Neural cell (in vitro differentiated cells): ENCODE data around the gene CIB1. TPM values are rescaled to one million over a fixed set of nuclear protein-coding genes. Genes with fewer than 3 reads are reported as not detected.

Source experiments
- H2AFZ ChIP-seq: fragments of 200-600, 300-800 bp; sonication (generic), shearing (Covaris generic); 2 replicates; pipeline ENCODE4 v1.6.0; 2014; ENCODE audit warnings: low read depth, mild to moderate bottlenecking, antibody characterized with exemption, low read length, moderate library complexity
- H3F3A ChIP-seq: fragments of 200-600 bp; shearing (Covaris generic); 2 replicates; pipeline ENCODE4 v1.6.1; 2016; ENCODE audit warnings: mild to moderate bottlenecking, moderate library complexity, mixed read lengths, antibody characterized with exemption, low read length; ENCODE audit not compliant: insufficient read depth, poor library complexity, severe bottlenecking
- H3K27ac ChIP-seq: fragments of 200-600, 300-800 bp; sonication (generic), shearing (Covaris generic); 2 replicates; pipeline ENCODE4 v1.5.1; 2014; ENCODE audit warnings: mild to moderate bottlenecking, low read length, moderate library complexity
- H3K27me3 ChIP-seq: fragments of 300-800, 200-600 bp; sonication (generic), shearing (Covaris generic); 2 replicates; pipeline ENCODE4 v1.6.0; 2014; ENCODE audit warnings: mild to moderate bottlenecking, low read depth, low read length, moderate library complexity; ENCODE audit not compliant: insufficient read depth
- H3K36me3 ChIP-seq: fragments of 300-800, 200-600 bp; sonication (generic), shearing (Covaris generic); 2 replicates; pipeline ENCODE4 v1.5.1; 2014; ENCODE audit warnings: mild to moderate bottlenecking, antibody characterized with exemption, low read length, moderate library complexity; ENCODE audit not compliant: insufficient read depth
- H3K4me2 ChIP-seq: fragments of 300-800, 200-600 bp; sonication (generic), shearing (Covaris generic); 2 replicates; pipeline ENCODE4 v1.6.0; 2014; ENCODE audit warnings: mild to moderate bottlenecking, low read length
- H3K4me3 ChIP-seq: fragments of 300-800, 200-600 bp; sonication (generic), shearing (Covaris generic); 2 replicates; pipeline ENCODE4 v1.5.1; 2014; ENCODE audit warnings: mild to moderate bottlenecking, low read length, moderate library complexity
- H3K79me2 ChIP-seq: fragments of 200-600 bp; shearing (Covaris generic); replicated peaks from 2 replicates; pipeline ENCODE4 v1.6.0; 2014; ENCODE audit warnings: mild to moderate bottlenecking, low read length, moderate library complexity; ENCODE audit not compliant: insufficient read depth
- H3K9ac ChIP-seq: fragments of 300-800, 200-600 bp; sonication (generic), shearing (Covaris generic); 2 replicates; pipeline ENCODE4 v1.6.1; 2016; ENCODE audit warnings: mild to moderate bottlenecking, low read length, mixed read lengths
- H3K9me2 ChIP-seq: fragments of 200-600 bp; shearing (Covaris generic); 2 replicates; pipeline ENCODE4 v1.6.1; 2016; ENCODE audit warnings: mild to moderate bottlenecking, low read length, mixed read lengths; ENCODE audit not compliant: insufficient read depth
- H3K9me3 ChIP-seq: fragments of 200-600, 300-800 bp; sonication (generic), shearing (Covaris generic); 2 replicates; pipeline ENCODE4 v1.6.1; 2016; ENCODE audit warnings: mild to moderate bottlenecking, mixed run types, low read length, moderate library complexity, mixed read lengths
- H4K20me1 ChIP-seq: fragments of 200-600 bp; shearing (Covaris generic); 2 replicates; pipeline ENCODE4 v1.6.1; 2016; ENCODE audit warnings: mild to moderate bottlenecking, mixed run types; ENCODE audit not compliant: insufficient read depth
- CTCF ChIP-seq: fragments of 450-650 bp; IDR thresholded peaks from 2 replicates; pipeline ENCODE4 v1.5.1; 2014; ENCODE audit warnings: antibody characterized with exemption, mild to moderate bottlenecking, moderate library complexity; ENCODE audit not compliant: poor library complexity, severe bottlenecking
- EP300 ChIP-seq: fragments of 450-650 bp; conservative IDR thresholded peaks from 2 replicates; pipeline ENCODE4 v1.6.1; 2014; ENCODE audit warnings: antibody characterized with exemption, mild to moderate bottlenecking, moderate library complexity; ENCODE audit not compliant: poor library complexity, severe bottlenecking
- EZH2 ChIP-seq: fragments of 200-600, 300-800 bp; shearing (Covaris generic), sonication (generic); IDR thresholded peaks from 2 replicates; pipeline ENCODE4 v1.6.1; 2014; ENCODE audit warnings: antibody characterized with exemption, low read length, borderline replicate concordance, mild to moderate bottlenecking; ENCODE audit not compliant: insufficient read depth, poor library complexity, severe bottlenecking
- MXI1 ChIP-seq: fragments of 450-650 bp; conservative IDR thresholded peaks from 2 replicates; pipeline ENCODE4 v1.6.1; 2014; ENCODE audit warnings: antibody characterized with exemption, mild to moderate bottlenecking; ENCODE audit not compliant: poor library complexity, severe bottlenecking
- POLR2AphosphoS5 ChIP-seq: IDR thresholded peaks from 2 replicates; pipeline ENCODE4 v1.6.1; 2012
- RAD21 ChIP-seq: fragments of 450-650 bp; conservative IDR thresholded peaks from 2 replicates; pipeline ENCODE4 v1.6.1; 2014; ENCODE audit warnings: antibody characterized with exemption, mild to moderate bottlenecking, moderate library complexity
- REST ChIP-seq: IDR thresholded peaks from 2 replicates; pipeline ENCODE4 v1.6.1; 2012; ENCODE audit warnings: borderline replicate concordance
- SMC3 ChIP-seq: fragments of 450-650 bp; conservative IDR thresholded peaks from 2 replicates; pipeline ENCODE4 v1.6.1; 2014; ENCODE audit warnings: antibody characterized with exemption, mild to moderate bottlenecking, moderate library complexity; ENCODE audit not compliant: poor library complexity
- TAF1 ChIP-seq: IDR thresholded peaks from 2 replicates; pipeline ENCODE4 v1.6.1; 2012; ENCODE audit warnings: low read depth
- polyA plus RNA-seq: library from polyadenylated mRNA; depleted of rRNA; stranded (reverse); fragments of >200 nt; gene quantifications from 2 replicates; pipeline ENCODE4 v1.2.3, GENCODE V29; 2014

CIB1 gene
- polyA plus RNA-seq, 1 donor from 2014 or later = 9.4 TPM

GRCh38 chr15:90257776-90258175 lies 24.0 kb upstream of the CIB1 start:
- Histone ChIP-seq H3K36me3 (no peaks in the 10 kb centered on the region), H3K79me2 (no peaks in the 10 kb centered on the region), H3K9me3 (no peaks in the 10 kb centered on the region), H3K4me2 (no peak overlapping the region), H3K9ac (no peak overlapping the region), H3K4me3 (no peak overlapping the region), H2AFZ (no peak overlapping the region), H3F3A (no peaks in the 10 kb centered on the region), H3K27me3 (no peaks in the 10 kb centered on the region), H3K9me2 (no peaks in the 10 kb centered on the region), H3K27ac (no peak overlapping the region), H4K20me1 (no peaks in the 10 kb centered on the region)
- TF ChIP-seq REST = no peak
- no peak for TF ChIP-seq EP300
- TF ChIP-seq SMC3 = no peak
- TF ChIP-seq POLR2AphosphoS5 = no peak
- TF ChIP-seq CTCF = no peak
- no peak for TF ChIP-seq TAF1
- TF ChIP-seq EZH2 = no peak
- TF ChIP-seq RAD21 = no peak
- no peak for TF ChIP-seq MXI1

GRCh38 chr15:90249203-90249863 lies 15.6 kb upstream of the CIB1 start, which contains the start of gene TTLL13:
Gene TTLL13 (plus strand): TSS chr15:90249556. CDS start chr15:90250631, 1,075 bp downstream.
- Histone ChIP-seq H4K20me1 (no peaks in the 10 kb centered on the region), H3K4me2 (peak within 1 kb of the TSS; percentile 55), H3K79me2 (no peaks in the 10 kb centered on the region), H2AFZ (peak within 1 kb of the TSS; percentile 76), H3K36me3 (no peaks in the 10 kb centered on the region), H3K27me3 (no peaks in the 10 kb centered on the region), H3K9me2 (no peaks in the 10 kb centered on the region), H3K27ac (peak within 1 kb of the TSS; percentile 23), H3K9me3 (no peaks in the 10 kb centered on the region), H3F3A (no peaks in the 10 kb centered on the region), H3K4me3 (peak within 1 kb of the TSS; percentile 87), H3K9ac (peak within 1 kb of the TSS; percentile 65)
- TF ChIP-seq TAF1 (peak; percentile 36), EP300 (no peak), MXI1 (peak; percentile 89), EZH2 (no peak), REST (no peak), SMC3 (peak; percentile 50), RAD21 (no peak), POLR2AphosphoS5 (peak; percentile 71), CTCF (peak; percentile 42)
